Spinal cord (tissue), 10 donors: ENCODE data around the gene ADK. TPM values are rescaled to one million over a fixed set of nuclear protein-coding genes. Genes with fewer than 3 reads are reported as not detected.
A peak's percentile ranks its signal among the peaks of the same experiment; 100 is the strongest.

Experiments used
- DNase-seq, 6 donors: peaks; one replicate each; pipeline versions ENCODE4 v3.0.0 to v3.0.0-alpha.2; 2013 to 2015; ENCODE audit warnings: low spot score in 6 of 6, low read depth in 4 of 6
- H3K27ac ChIP-seq: one replicate; pipeline ENCODE4 v1.5.1; 2013; ENCODE audit warnings: low read depth, low read length, control low read depth
- H3K27me3 ChIP-seq: one replicate; pipeline ENCODE4 v1.6.1; 2013; ENCODE audit warnings: low read length; ENCODE audit not compliant: control insufficient read depth, insufficient read depth
- H3K36me3 ChIP-seq: one replicate; pipeline ENCODE4 v1.6.1; 2013; ENCODE audit warnings: low read length; ENCODE audit not compliant: control insufficient read depth, insufficient read depth
- H3K4me1 ChIP-seq: one replicate; pipeline ENCODE4 v1.6.1; 2013; ENCODE audit warnings: low read length; ENCODE audit not compliant: control insufficient read depth, insufficient read depth
- H3K4me3 ChIP-seq: one replicate; pipeline ENCODE4 v1.5.1; 2013; ENCODE audit warnings: low read depth, low read length, control low read depth
- H3K9me3 ChIP-seq: one replicate; pipeline ENCODE4 v1.6.1; 2013; ENCODE audit warnings: low read length; ENCODE audit not compliant: control insufficient read depth, insufficient read depth
- WGBS: methylation state at CpG from one replicate; pipeline ENCODE4 v1.1.5; 2013; ENCODE audit warnings: missing lambda C conversion rate; ENCODE audit not compliant: insufficient coverage; 5-methylcytosine and 5-hydroxymethylcytosine counted together
- polyA plus RNA-seq, 2 donors: library from polyadenylated mRNA; unstranded; fragments of 120-200 nt; gene quantifications; one replicate each; pipeline ENCODE4 v1.2.1, GENCODE V29; 2013; ENCODE audit not compliant: insufficient read length in 2 of 2
- total RNA-seq, 2 donors: library from RNA; depleted of rRNA in 1 of 2; stranded (reverse); fragments of 120-200 nt in 1 of 2; fragments of >200 nt in 1 of 2; gene quantifications; one replicate each; pipeline versions ENCODE4 v1.2.3 to v1.2.4, GENCODE V29; 2013 to 2014
- donor health status: healthy.

The ADK gene
- total and polyA plus RNA-seq, 4 donors, result 46.9 to 58.9 (median 51.1) TPM

- Histone ChIP-seq H3K9me3 (peaks cover 3% of the 10 kb centered on the region), H3K27me3 (no peaks in the 10 kb centered on the region), H3K4me1 (no peaks in the 10 kb centered on the region), H3K36me3 (no peaks in the 10 kb centered on the region), H3K4me3 (no peak overlapping the region), H3K27ac (no peak overlapping the region)
- DNase-seq, result peak in 1 of 6 donors; percentile 71
- no CpG with 5 or more reads among the region's 2 CpGs for WGBS
Measured at GRCh38 chr10:74623786-74624185, 472.8 kb downstream of the ADK start.

- Histone ChIP-seq H3K4me3 (no peak overlapping the region), H3K9me3 (peaks cover 3% of the 10 kb centered on the region), H3K27me3 (no peaks in the 10 kb centered on the region), H3K4me1 (no peaks in the 10 kb centered on the region), H3K27ac (no peak overlapping the region), H3K36me3 (no peaks in the 10 kb centered on the region)
- no CpG with 5 or more reads among the region's 1 CpG for WGBS
- DNase-seq, result no peak
Measured at GRCh38 chr10:74624501-74624900, 473.5 kb downstream of the ADK start.

- no peaks in the 10 kb centered on the region for H3K27me3 ChIP-seq
- DNase-seq, result no peak
- WGBS, result 56% methylated on average over 1 of the region's 2 CpGs
- no peak overlapping the region for H3K4me3 ChIP-seq
- H3K9me3 ChIP-seq, result no peaks in the 10 kb centered on the region
- H3K36me3 ChIP-seq, result no peaks in the 10 kb centered on the region
- H3K27ac ChIP-seq, result no peak overlapping the region
- no peaks in the 10 kb centered on the region for H3K4me1 ChIP-seq
Measured at GRCh38 chr10:74628136-74628535, 477.1 kb downstream of the ADK start.

GRCh38 chr10:74634995-74635536 lies 484.0 kb downstream of the ADK start:
- H3K4me1 ChIP-seq, result no peaks in the 10 kb centered on the region
- DNase-seq, result no peak
- H3K27me3 ChIP-seq, result no peaks in the 10 kb centered on the region
- no peaks in the 10 kb centered on the region for H3K36me3 ChIP-seq
- H3K9me3 ChIP-seq, result no peaks in the 10 kb centered on the region
- H3K4me3 ChIP-seq, result no peak overlapping the region
- H3K27ac ChIP-seq, result no peak overlapping the region

GRCh38 chr10:74635655-74636054 lies 484.6 kb downstream of the ADK start:
- Histone ChIP-seq H3K4me1 (no peaks in the 10 kb centered on the region), H3K27ac (no peak overlapping the region), H3K27me3 (no peaks in the 10 kb centered on the region), H3K9me3 (no peaks in the 10 kb centered on the region), H3K36me3 (no peaks in the 10 kb centered on the region), H3K4me3 (no peak overlapping the region)
- DNase-seq, result no peak
- WGBS, result 100% methylated on average over 1 of the region's 4 CpGs

- Histone ChIP-seq H3K36me3 (no peaks in the 10 kb centered on the region), H3K4me3 (no peak overlapping the region), H3K27me3 (no peaks in the 10 kb centered on the region), H3K9me3 (no peaks in the 10 kb centered on the region), H3K27ac (no peak overlapping the region), H3K4me1 (no peaks in the 10 kb centered on the region)
- WGBS, result no CpG with 5 or more reads among the region's 1 CpG
- DNase-seq, result no peak
Measured at GRCh38 chr10:74637685-74638084, 486.7 kb downstream of the ADK start.

GRCh38 chr10:74640134-74640921 lies 489.3 kb downstream of the ADK start:
- WGBS, result 38% methylated on average over 1 of the region's 5 CpGs
- Histone ChIP-seq H3K4me3 (no peak overlapping the region), H3K9me3 (no peaks in the 10 kb centered on the region), H3K27ac (no peak overlapping the region), H3K36me3 (no peaks in the 10 kb centered on the region), H3K4me1 (no peaks in the 10 kb centered on the region), H3K27me3 (no peaks in the 10 kb centered on the region)
- peak in 3 of 6 donors; percentile 12 to 80 (median 23) for DNase-seq

GRCh38 chr10:74641659-74642058 lies 490.6 kb downstream of the ADK start:
- Histone ChIP-seq H3K4me1 (no peaks in the 10 kb centered on the region), H3K4me3 (no peak overlapping the region), H3K27ac (no peak overlapping the region), H3K9me3 (no peaks in the 10 kb centered on the region), H3K27me3 (no peaks in the 10 kb centered on the region), H3K36me3 (no peaks in the 10 kb centered on the region)
- no peak for DNase-seq
- no CpG with 5 or more reads among the region's 1 CpG for WGBS

GRCh38 chr10:74642901-74643595 lies 492.0 kb downstream of the ADK start:
- Histone ChIP-seq H3K27me3 (no peaks in the 10 kb centered on the region), H3K4me3 (no peak overlapping the region), H3K27ac (no peak overlapping the region), H3K4me1 (no peaks in the 10 kb centered on the region), H3K36me3 (no peaks in the 10 kb centered on the region), H3K9me3 (no peaks in the 10 kb centered on the region)
- DNase-seq, result no peak
- no CpG with 5 or more reads among the region's 1 CpG for WGBS

- H3K27ac ChIP-seq, result no peak overlapping the region
Measured at GRCh38 chr10:74643596-74643975, 492.6 kb downstream of the ADK start.

More at GRCh38 chr10:74643596-74643975, 492.6 kb downstream of the ADK start:
- no peaks in the 10 kb centered on the region for H3K4me1 ChIP-seq
- DNase-seq, result no peak
- no peak overlapping the region for H3K4me3 ChIP-seq
- no peaks in the 10 kb centered on the region for H3K9me3 ChIP-seq
- no peaks in the 10 kb centered on the region for H3K27me3 ChIP-seq
- H3K36me3 ChIP-seq, result no peaks in the 10 kb centered on the region
